A673 (cell line): ENCODE data around the gene CCDC85B.

Source experiments
- CTCF ChIP-seq: fragments of 300-800, 200-600 bp; sonication (generic); conservative IDR thresholded peaks from 2 replicates; pipeline ENCODE4 v1.5.1; 2017; ENCODE audit warnings: low read depth, mild to moderate bottlenecking, antibody characterized with exemption, low read length, moderate library complexity, mixed read lengths
- EZH2 ChIP-seq: fragments of 200-600 bp; sonication (generic); IDR thresholded peaks from 2 replicates; pipeline ENCODE4 v1.6.1; 2017; ENCODE audit warnings: borderline replicate concordance, low read depth, mild to moderate bottlenecking, mixed read lengths, antibody characterized with exemption, low read length; ENCODE audit not compliant: poor library complexity, severe bottlenecking

- TF ChIP-seq CTCF = no peak
- no peak for TF ChIP-seq EZH2
These were observed 43.5 kb downstream of the CCDC85B start for GRCh38 chr11:65934014-65934413.
